Epithelial cell of proximal tubule (primary cell): ENCODE data around the gene MFAP3L. TPM values are rescaled to one million over a fixed set of nuclear protein-coding genes. Genes with fewer than 3 reads are reported as not detected.

Experiments
- DNase-seq: peaks from one replicate; pipeline ENCODE4 v3.0.0-alpha.2; 2011; ENCODE audit warnings: low read depth
- H3K4me3 ChIP-seq: 2 replicates; pipeline ENCODE4 v1.5.1; 2011; ENCODE audit warnings: low read depth, mild to moderate bottlenecking, low read length
- total RNA-seq: library from RNA; depleted of rRNA; stranded (reverse); fragments of >200 nt; gene quantifications from 2 replicates; pipeline ENCODE4 v1.2.3, GENCODE V29; 2015
- TF ChIP-seq, protein P1 (sequence below): conservative IDR thresholded peaks from 2 replicates; pipeline ENCODE4 v1.5.1; 2012; ENCODE audit warnings: low read depth, mild to moderate bottlenecking, low read length

The MFAP3L gene
- total RNA-seq, 1 donor from 2014 or later = 10.2 TPM

DNA sequence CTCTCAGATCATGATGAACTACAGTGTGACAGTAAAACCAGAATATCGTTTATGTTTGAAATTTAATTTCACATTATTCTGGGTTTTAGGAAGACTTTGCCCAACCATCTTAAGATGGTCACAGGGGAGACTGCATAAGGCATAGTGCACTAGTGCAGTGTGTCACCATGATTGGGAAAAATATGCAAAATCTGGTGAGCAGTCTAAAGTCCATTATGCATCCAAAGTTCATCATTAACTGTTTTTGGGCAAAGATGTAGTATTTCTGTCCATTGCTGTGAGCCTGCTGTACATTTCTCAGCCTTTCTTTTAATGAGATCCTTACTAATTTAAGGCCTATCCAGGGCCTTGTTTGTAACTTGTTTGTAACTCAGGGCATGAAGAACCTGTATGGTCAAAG is 11.3 kb upstream of the MFAP3L start:
- no peak overlapping the region for H3K4me3 ChIP-seq
- TF ChIP-seq, protein P1, sequence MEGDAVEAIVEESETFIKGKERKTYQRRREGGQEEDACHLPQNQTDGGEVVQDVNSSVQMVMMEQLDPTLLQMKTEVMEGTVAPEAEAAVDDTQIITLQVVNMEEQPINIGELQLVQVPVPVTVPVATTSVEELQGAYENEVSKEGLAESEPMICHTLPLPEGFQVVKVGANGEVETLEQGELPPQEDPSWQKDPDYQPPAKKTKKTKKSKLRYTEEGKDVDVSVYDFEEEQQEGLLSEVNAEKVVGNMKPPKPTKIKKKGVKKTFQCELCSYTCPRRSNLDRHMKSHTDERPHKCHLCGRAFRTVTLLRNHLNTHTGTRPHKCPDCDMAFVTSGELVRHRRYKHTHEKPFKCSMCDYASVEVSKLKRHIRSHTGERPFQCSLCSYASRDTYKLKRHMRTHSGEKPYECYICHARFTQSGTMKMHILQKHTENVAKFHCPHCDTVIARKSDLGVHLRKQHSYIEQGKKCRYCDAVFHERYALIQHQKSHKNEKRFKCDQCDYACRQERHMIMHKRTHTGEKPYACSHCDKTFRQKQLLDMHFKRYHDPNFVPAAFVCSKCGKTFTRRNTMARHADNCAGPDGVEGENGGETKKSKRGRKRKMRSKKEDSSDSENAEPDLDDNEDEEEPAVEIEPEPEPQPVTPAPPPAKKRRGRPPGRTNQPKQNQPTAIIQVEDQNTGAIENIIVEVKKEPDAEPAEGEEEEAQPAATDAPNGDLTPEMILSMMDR = no peak
- DNase-seq = no peak

DNA sequence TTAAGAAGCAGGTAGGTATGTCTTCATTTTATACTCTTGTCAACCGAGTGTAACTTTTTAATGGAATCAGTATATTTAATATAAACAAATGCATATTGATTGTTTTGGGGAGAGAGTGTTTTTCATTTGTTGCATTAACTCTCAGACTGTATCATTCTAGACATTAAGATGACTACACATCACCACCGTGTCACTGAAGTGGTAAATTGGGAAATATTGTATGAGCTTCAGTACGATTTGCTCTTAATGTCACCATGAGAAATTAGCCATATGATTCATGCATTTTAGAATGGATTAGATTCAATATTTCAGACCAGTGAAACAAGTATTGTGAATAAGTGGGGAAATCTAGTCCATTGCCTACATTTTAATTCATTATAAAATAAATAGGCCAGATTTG is 9.7 kb upstream of the MFAP3L start:
- TF ChIP-seq, protein P1 = no peak
- DNase-seq = no peak
- no peak overlapping the region for H3K4me3 ChIP-seq

DNA sequence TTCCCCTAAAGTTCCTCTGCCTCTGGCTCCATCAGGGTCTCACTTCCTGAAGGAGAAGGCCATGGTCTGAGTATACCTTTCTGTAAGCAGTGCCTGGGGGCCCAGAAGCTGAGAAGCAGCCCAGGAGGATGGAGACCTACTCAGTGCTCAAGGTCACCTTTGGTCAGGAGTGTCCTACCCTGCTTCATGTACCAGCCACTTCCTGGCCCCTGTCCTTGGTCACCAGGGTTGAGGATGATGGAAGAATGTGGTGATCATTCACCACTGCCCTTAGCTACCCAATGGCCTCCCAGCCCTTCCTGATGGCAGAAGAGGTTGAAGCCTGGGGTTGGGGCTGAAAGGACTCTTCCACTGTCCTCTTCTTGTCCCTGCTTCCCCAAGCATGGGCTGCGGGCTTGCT is 9.0 kb upstream of the MFAP3L start:
- no peak overlapping the region for H3K4me3 ChIP-seq
- no peak for DNase-seq
- TF ChIP-seq, protein P1 = no peak

DNA sequence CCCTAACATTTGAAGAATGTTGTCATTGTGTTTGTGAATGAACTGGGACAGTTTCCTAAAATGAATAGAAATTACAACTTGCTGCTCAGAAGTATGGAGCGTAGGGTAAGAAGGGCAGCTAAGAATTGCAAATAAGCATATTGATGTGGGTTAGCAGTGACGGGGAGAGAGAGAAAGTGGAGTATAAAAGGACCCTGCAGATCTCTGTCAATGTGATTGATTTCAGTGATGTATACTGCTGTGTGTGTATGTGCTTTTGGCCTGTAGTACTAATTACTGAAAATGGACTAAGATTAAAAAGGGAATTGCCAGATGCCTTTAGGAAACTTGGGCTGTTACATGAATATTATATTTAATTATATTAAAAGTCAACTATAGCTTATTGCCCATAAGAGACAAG is 7.8 kb upstream of the MFAP3L start:
- TF ChIP-seq, protein P1 = no peak
- H3K4me3 ChIP-seq = no peak overlapping the region
- DNase-seq = no peak

DNA sequence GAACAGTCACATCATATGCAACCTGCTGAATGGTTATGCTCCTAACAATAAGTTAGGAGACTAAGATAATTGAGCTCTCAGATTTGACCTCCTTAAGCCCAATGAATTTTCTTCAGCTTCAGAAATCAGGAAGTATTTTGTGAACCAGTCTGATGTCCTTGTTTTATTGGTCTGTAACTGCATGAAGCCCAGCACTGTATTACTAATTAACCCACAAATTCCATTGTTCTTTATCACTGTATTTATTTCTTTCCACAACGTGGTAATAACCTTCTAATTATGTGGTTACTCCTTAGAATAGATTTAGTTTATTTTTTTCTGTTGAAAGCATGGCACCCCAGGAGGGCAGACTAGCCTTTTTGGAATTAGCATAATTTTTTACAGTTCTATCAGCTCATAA is 3.9 kb upstream of the MFAP3L start:
- peak; percentile 71 for DNase-seq
- TF ChIP-seq, protein P1 = no peak
- H3K4me3 ChIP-seq = no peak overlapping the region

DNA sequence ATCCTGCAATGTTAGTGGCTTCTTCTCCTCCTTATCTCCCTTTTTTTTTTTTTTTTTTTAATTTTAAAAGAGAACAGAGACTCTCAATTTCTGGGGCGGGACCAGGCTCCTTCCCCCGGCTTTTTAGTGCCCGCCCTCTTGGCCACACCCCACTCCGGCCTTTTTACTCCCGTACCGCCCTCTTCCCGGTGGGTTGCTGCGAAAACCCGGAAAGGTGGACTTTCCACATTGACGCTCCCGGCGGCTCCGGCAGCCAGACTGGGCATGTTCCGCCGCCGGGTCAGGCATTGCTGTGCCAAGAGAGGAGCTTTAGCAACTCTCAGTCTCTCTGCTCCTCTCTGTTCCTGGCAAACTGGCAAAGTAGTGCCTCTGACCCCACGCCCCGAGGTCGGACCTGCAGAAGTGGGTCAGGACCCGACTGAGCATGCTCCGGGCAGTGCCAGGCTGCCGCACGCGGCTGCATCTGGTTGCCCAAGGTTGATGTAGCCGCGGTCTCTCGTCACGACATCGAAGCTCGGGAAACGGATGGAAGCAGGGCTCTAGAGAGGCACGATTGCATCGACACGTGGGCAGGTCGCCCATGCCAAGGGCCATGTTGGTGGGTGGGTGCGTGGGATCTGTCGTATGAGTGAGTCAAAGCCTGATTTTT is 1.1 kb upstream of the MFAP3L start:
- DNase-seq = peak; percentile 76
- peak overlapping the region; percentile 84 for H3K4me3 ChIP-seq
- TF ChIP-seq, protein P1 = no peak
